Stimulated activated CD4-positive, alpha-beta T cell treated with anti-CD3 and anti-CD28 coated beads, Interleukin-1b, Interleukin-23, amount 100 ng/mL, for 4 hours (primary cell): ENCODE measurements around the gene SEMA3D.
A peak's percentile ranks its signal among the peaks of the same experiment; 100 is the strongest.

ENCODE experiments used
- DNase-seq, 2 donors: peaks; one replicate each; pipeline ENCODE4 v3.0.0-alpha.2; 2020; ENCODE audit warnings: low read depth in 2 of 2

The SEMA3D gene

GRCh38 chr7:85033263-85033662 is 153.6 kb downstream of the SEMA3D start:
- DNase-seq: no peak

GRCh38 chr7:85031475-85031874 is 155.4 kb downstream of the SEMA3D start:
- no peak for DNase-seq

GRCh38 chr7:85030893-85031292 is 156.0 kb downstream of the SEMA3D start:
- no peak for DNase-seq

- DNase-seq: no peak
Measured at GRCh38 chr7:85025312-85025756, 161.5 kb downstream of the SEMA3D start.

- DNase-seq: no peak
Measured at GRCh38 chr7:85023916-85024315, 162.9 kb downstream of the SEMA3D start.

- peak in 1 of 2 donors; percentile 16 for DNase-seq
Measured at GRCh38 chr7:85023066-85023712, 163.7 kb downstream of the SEMA3D start.

- DNase-seq: no peak
Measured at GRCh38 chr7:85022064-85022697, 164.7 kb downstream of the SEMA3D start.

- DNase-seq: no peak
Measured at GRCh38 chr7:85021101-85021704, 165.7 kb downstream of the SEMA3D start.

GRCh38 chr7:85019778-85020177 is 167.1 kb downstream of the SEMA3D start:
- DNase-seq: no peak

- no peak for DNase-seq
Measured at GRCh38 chr7:85019176-85019575, 167.7 kb downstream of the SEMA3D start.

- no peak for DNase-seq
Measured at GRCh38 chr7:85018498-85018897, 168.4 kb downstream of the SEMA3D start.

GRCh38 chr7:85016286-85016685 is 170.6 kb downstream of the SEMA3D start:
- DNase-seq: no peak

- no peak for DNase-seq
Measured at GRCh38 chr7:85014936-85015660, 171.8 kb downstream of the SEMA3D start.

- no peak for DNase-seq
Measured at GRCh38 chr7:85011127-85011526, 175.7 kb downstream of the SEMA3D start.

GRCh38 chr7:85010306-85010705 is 176.6 kb downstream of the SEMA3D start:
- no peak for DNase-seq

- DNase-seq: no peak
Measured at GRCh38 chr7:85006754-85007153, 180.1 kb downstream of the SEMA3D start.

GRCh38 chr7:85004402-85004801 is 182.5 kb downstream of the SEMA3D start:
- DNase-seq: no peak

GRCh38 chr7:85001495-85002345 is 185.1 kb downstream of the SEMA3D start:
- DNase-seq: no peak

- DNase-seq: no peak
Measured at GRCh38 chr7:85000735-85001350, 186.0 kb downstream of the SEMA3D start.

GRCh38 chr7:84999450-84999849 is 187.4 kb downstream of the SEMA3D start:
- DNase-seq: no peak

- DNase-seq: no peak
Measured at GRCh38 chr7:84998665-84999064, 188.2 kb downstream of the SEMA3D start.
